Muscle of leg (tissue), 16 donors: ENCODE measurements around the gene CIPC. TPM values are rescaled to one million over a fixed set of nuclear protein-coding genes. Genes with fewer than 3 reads are reported as not detected.

Experiments
- DNase-seq: peaks from one replicate; pipeline ENCODE4 v3.0.0; 2013
- H3K27ac ChIP-seq: one replicate; pipeline ENCODE4 v1.5.1; 2013; ENCODE audit warnings: mild to moderate bottlenecking, low read length, control low read depth
- H3K27me3 ChIP-seq: one replicate; pipeline ENCODE4 v1.6.1; 2013; ENCODE audit warnings: low read length; ENCODE audit not compliant: control insufficient read depth, insufficient read depth
- H3K36me3 ChIP-seq: one replicate; pipeline ENCODE4 v1.6.1; 2013; ENCODE audit warnings: low read length; ENCODE audit not compliant: control insufficient read depth, insufficient read depth
- H3K4me1 ChIP-seq: one replicate; pipeline ENCODE4 v1.6.1; 2013; ENCODE audit warnings: low read length; ENCODE audit not compliant: control insufficient read depth, insufficient read depth
- H3K4me3 ChIP-seq: one replicate; pipeline ENCODE4 v1.5.1; 2013; ENCODE audit warnings: low read length, control low read depth
- H3K9me3 ChIP-seq: replicated peaks from 2 replicates; pipeline ENCODE4 v1.6.1; 2013; ENCODE audit warnings: low read depth, low read length; ENCODE audit not compliant: control insufficient read depth
- WGBS: methylation state at CpG from one replicate; pipeline ENCODE4 v1.1.5; 2013; ENCODE audit warnings: missing lambda C conversion rate; ENCODE audit not compliant: insufficient coverage; 5-methylcytosine and 5-hydroxymethylcytosine counted together
- long read RNA-seq, 11 donors: transcript quantifications; one replicate each; lab custom pipeline, GENCODE V29; 2026
- polyA plus RNA-seq, 8 donors: library from polyadenylated mRNA; unstranded; fragments of 120-200 nt; gene quantifications; one replicate each; pipeline versions ENCODE4 v1.2.1 to v1.2.3, GENCODE V29; 2013; ENCODE audit warnings: inconsistent platforms in 1 of 8, low replicate concordance in 1 of 8; ENCODE audit not compliant: insufficient read length in 8 of 8, insufficient read depth in 1 of 8
- total RNA-seq: library from RNA; stranded (reverse); fragments of 120-200 nt; gene quantifications from one replicate; pipeline ENCODE4 v1.2.4, GENCODE V29; 2013

The CIPC gene, protein sequence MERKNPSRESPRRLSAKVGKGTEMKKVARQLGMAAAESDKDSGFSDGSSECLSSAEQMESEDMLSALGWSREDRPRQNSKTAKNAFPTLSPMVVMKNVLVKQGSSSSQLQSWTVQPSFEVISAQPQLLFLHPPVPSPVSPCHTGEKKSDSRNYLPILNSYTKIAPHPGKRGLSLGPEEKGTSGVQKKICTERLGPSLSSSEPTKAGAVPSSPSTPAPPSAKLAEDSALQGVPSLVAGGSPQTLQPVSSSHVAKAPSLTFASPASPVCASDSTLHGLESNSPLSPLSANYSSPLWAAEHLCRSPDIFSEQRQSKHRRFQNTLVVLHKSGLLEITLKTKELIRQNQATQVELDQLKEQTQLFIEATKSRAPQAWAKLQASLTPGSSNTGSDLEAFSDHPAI
- total RNA-seq, result 18.9 TPM
- polyA plus RNA-seq, result 10 to 100 TPM; 13.0 to 18.7 (median 15.7) TPM
- long read RNA-seq, donor 1, full-length matches to known transcripts, result 3 of 3 reads
- long read RNA-seq, donor 1, partial matches to known transcripts, result 0 of 3 reads
- long read RNA-seq, donor 1, other reads (novel, unspliced or antisense), result 0 of 3 reads
- long read RNA-seq, donor 2, result 0 reads
- long read RNA-seq, donor 3, full-length matches to known transcripts, result 3 of 3 reads
- long read RNA-seq, donor 3, partial matches to known transcripts, result 0 of 3 reads
- long read RNA-seq, donor 3, other reads (novel, unspliced or antisense), result 0 of 3 reads
- long read RNA-seq, donor 4, full-length matches to known transcripts, result 3 of 3 reads
- long read RNA-seq, donor 4, partial matches to known transcripts, result 0 of 3 reads
- long read RNA-seq, donor 4, other reads (novel, unspliced or antisense), result 0 of 3 reads
- long read RNA-seq, donor 5, full-length matches to known transcripts, result 11 of 11 reads
- long read RNA-seq, donor 5, partial matches to known transcripts, result 0 of 11 reads
- long read RNA-seq, donor 5, other reads (novel, unspliced or antisense), result 0 of 11 reads
- long read RNA-seq, donor 6, full-length matches to known transcripts, result 5 of 25 reads
- long read RNA-seq, donor 6, partial matches to known transcripts, result 20 of 25 reads
- long read RNA-seq, donor 6, other reads (novel, unspliced or antisense), result 0 of 25 reads
- long read RNA-seq, donor 7, full-length matches to known transcripts, result 5 of 5 reads
- long read RNA-seq, donor 7, partial matches to known transcripts, result 0 of 5 reads
- long read RNA-seq, donor 7, other reads (novel, unspliced or antisense), result 0 of 5 reads
- long read RNA-seq, donor 8, full-length matches to known transcripts, result 3 of 3 reads
- long read RNA-seq, donor 8, partial matches to known transcripts, result 0 of 3 reads
- long read RNA-seq, donor 8, other reads (novel, unspliced or antisense), result 0 of 3 reads
- long read RNA-seq, donor 9, full-length matches to known transcripts, result 4 of 4 reads
- long read RNA-seq, donor 9, partial matches to known transcripts, result 0 of 4 reads
- long read RNA-seq, donor 9, other reads (novel, unspliced or antisense), result 0 of 4 reads
- long read RNA-seq, donor 10, full-length matches to known transcripts, result 9 of 9 reads
- long read RNA-seq, donor 10, partial matches to known transcripts, result 0 of 9 reads
- long read RNA-seq, donor 10, other reads (novel, unspliced or antisense), result 0 of 9 reads
- long read RNA-seq, donor 11, full-length matches to known transcripts, result 2 of 2 reads
- long read RNA-seq, donor 11, partial matches to known transcripts, result 0 of 2 reads
- long read RNA-seq, donor 11, other reads (novel, unspliced or antisense), result 0 of 2 reads

DNA sequence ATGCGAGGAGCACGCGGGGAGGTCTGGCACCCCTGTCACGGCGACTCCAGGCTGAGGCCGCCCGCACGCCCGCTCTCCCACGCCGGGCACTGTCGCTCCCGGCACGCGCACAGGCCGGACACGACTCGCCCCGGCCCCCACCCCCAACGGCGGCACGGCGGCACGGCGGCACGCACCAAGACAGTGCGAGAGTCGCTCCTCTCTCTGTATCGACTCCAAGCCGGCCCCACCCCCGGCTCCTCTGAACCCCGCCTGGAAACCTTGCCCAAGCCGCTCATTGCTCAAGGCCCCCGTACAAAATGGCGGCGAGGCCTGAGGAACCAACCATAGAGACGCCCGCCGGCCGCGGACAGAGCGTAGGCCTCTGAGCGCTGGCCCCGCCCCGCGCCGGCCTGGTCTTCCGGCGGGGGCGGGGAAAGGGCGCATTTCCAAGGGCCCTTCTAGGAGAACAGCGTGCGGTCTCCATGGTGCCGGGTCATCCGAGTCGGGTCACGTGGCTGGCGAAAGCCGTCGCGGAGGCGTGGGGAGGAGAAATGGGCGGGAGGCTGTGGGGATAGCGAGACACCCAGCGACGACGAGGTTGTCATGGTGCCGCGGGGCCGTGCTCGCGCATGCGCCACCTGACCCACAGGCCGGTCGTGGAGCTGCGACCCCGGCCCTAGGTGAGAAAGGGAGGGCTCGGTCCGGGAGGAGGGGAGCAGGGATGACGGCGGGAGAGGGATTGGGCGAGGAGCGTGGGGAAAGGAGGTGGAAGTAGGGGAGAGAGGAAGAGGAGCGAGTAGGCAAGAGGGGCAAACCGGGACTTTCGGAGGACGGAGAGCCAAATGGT lies at the start of gene CIPC:
TSS of gene CIPC (plus strand) at position 559 of the 829 bp plus-strand sequence. CDS start 7,451 bp downstream, outside the sequence.
- under 1% methylated on average over 73 of the region's 87 CpGs for WGBS
- Histone ChIP-seq H3K4me1 (peaks cover 21% of the 10 kb centered on the region), H3K27ac (peak within 1 kb of the TSS; percentile 96), H3K27me3 (no peaks in the 10 kb centered on the region), H3K4me3 (peak within 1 kb of the TSS; percentile 94), H3K36me3 (no peaks in the 10 kb centered on the region), H3K9me3 (no peaks in the 10 kb centered on the region)
- DNase-seq, result peak; percentile 100

DNA sequence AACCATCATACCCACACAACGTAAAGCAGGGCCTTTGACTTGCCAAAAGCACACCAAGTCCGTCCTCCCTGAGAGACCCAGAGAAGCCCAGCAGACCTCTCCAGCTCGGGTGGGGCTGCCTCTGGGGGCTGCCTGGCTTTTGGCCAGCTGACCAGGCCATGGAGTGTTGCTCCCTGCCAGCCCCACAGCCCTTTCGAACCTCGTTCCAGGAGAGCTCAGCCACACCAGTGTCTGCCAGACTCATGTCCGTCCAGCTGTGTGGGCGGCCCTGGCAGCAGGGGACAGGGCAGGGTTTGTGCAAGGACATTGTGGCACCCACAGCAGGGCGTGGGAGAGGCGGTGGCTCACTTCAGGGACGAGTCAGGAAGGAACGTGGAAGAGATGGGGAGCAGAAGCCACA lies 46.9 kb upstream of the CIPC start:
- peak; percentile 81 for DNase-seq
- H3K4me3 ChIP-seq, result no peak overlapping the region
- H3K9me3 ChIP-seq, result peaks cover 3% of the 10 kb centered on the region
- peak overlapping the region; percentile 45 for H3K27ac ChIP-seq
- WGBS, result 33% methylated on average over 11 of the region's 11 CpGs
- H3K27me3 ChIP-seq, result peaks cover 2% of the 10 kb centered on the region
- H3K36me3 ChIP-seq, result no peaks in the 10 kb centered on the region
- peaks cover 32% of the 10 kb centered on the region for H3K4me1 ChIP-seq

- peak overlapping the region; percentile 62 for H3K27ac ChIP-seq
- H3K36me3 ChIP-seq, result no peaks in the 10 kb centered on the region
- peaks cover 5% of the 10 kb centered on the region for H3K9me3 ChIP-seq
- peak; percentile 39 for DNase-seq
- 96% methylated on average over 6 of the region's 8 CpGs for WGBS
- H3K4me3 ChIP-seq, result no peak overlapping the region
- H3K4me1 ChIP-seq, result peaks cover 29% of the 10 kb centered on the region
- peaks cover 2% of the 10 kb centered on the region for H3K27me3 ChIP-seq
Measured at GRCh38 chr14:77052281-77053044, 45.6 kb upstream of the CIPC start.

DNA sequence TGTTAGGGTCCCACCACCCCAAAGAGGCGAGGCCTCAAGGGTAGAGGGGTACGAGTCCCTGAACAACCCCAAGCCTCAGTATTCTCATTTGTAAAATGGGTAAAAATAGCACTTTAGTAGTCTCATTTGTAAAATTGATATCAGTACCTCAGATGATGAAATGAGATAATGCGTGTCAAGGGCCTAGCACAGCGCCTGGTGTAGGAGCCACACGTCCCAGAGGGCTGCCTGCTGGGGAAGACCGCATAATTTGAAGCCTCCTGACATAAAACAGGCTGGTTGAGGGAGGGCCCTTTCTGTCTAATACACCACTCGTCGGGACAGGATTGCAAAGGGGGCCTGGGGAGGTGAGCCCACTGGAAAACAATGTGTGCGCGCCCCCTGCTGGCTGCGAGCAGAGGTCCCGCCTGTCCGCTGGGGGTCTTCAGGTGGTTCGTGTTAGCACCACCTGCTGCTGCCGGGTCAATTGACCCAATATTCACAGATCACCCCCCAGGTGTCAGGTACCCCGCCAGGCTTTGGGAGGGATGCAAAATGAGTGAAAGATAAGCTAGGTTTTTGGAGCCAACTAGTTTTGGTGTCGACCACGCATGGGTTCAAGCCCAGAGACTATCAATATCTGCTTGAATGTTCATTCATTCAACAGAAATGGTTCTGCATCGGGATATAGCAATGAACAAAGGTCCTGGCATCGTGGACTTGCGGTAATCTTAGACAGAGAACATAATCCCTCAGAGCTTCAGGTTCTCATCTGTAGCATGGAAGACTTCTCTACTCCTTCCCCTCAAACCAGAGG lies 44.8 kb upstream of the CIPC start:
- Histone ChIP-seq H3K27me3 (peaks cover 2% of the 10 kb centered on the region), H3K27ac (peak overlapping the region; percentile 62), H3K9me3 (peaks cover 5% of the 10 kb centered on the region), H3K36me3 (no peaks in the 10 kb centered on the region), H3K4me3 (no peak overlapping the region), H3K4me1 (peaks cover 29% of the 10 kb centered on the region)
- 30% methylated on average over 13 of the region's 21 CpGs for WGBS
- DNase-seq, result peak; percentile 83

DNA sequence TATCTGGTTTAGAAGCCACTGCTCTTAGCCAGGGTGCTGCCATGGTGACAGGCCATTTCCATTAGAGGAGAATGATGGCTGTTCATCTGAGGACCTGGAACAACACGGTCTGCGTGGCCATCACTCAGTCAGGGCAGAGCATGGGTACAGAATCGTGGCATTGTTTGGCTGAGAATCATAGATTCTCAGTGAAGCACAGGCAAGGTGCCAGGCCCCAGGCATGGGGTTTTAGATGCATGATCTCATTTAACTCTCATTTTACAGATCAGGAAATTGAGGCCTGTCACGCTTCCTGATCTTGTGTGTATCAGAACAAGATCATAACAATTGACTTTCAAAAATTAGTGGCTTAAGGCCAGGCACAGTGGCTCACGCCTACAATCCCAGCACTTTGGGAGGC lies 42.8 kb upstream of the CIPC start:
- 77% methylated on average over 4 of the region's 5 CpGs for WGBS
- H3K4me3 ChIP-seq, result no peak overlapping the region
- H3K9me3 ChIP-seq, result peaks cover 5% of the 10 kb centered on the region
- no peak overlapping the region for H3K27ac ChIP-seq
- peak; percentile 6 for DNase-seq
- H3K4me1 ChIP-seq, result peaks cover 43% of the 10 kb centered on the region
- H3K36me3 ChIP-seq, result no peaks in the 10 kb centered on the region
- peaks cover 2% of the 10 kb centered on the region for H3K27me3 ChIP-seq

GRCh38 chr14:77055981-77056380 lies 42.1 kb upstream of the CIPC start:
- 51% methylated on average over 2 of the region's 3 CpGs for WGBS

DNA sequence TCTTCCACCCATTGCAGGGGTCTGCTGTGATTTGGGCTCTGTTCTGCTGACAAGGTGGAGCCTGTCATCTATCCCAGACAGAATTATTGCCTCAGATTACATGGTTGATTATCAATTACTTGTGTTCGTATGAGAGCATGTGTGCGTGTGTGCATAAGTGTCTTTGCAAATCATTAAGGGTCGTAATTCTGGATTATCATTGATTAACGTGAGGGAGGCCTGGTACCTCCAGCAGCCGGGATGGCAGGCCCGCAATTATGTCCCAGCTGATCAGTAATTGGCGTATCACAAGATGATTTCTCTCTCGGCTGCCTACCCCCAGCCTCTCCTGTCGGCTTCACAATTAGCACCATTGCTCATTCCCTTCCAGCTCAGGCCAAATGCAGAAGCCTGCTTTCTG lies 39.9 kb upstream of the CIPC start:
- H3K4me1 ChIP-seq, result peaks cover 20% of the 10 kb centered on the region
- no peaks in the 10 kb centered on the region for H3K36me3 ChIP-seq
- peaks cover 5% of the 10 kb centered on the region for H3K9me3 ChIP-seq
- no peak overlapping the region for H3K4me3 ChIP-seq
- no peak overlapping the region for H3K27ac ChIP-seq
- no peak for DNase-seq
- peaks cover 2% of the 10 kb centered on the region for H3K27me3 ChIP-seq
- 73% methylated on average over 9 of the region's 9 CpGs for WGBS

More at GRCh38 chr14:77055981-77056380, 42.1 kb upstream of the CIPC start:
- peak; percentile 25 for DNase-seq
- peaks cover 5% of the 10 kb centered on the region for H3K9me3 ChIP-seq
- no peak overlapping the region for H3K4me3 ChIP-seq
- H3K4me1 ChIP-seq, result peaks cover 37% of the 10 kb centered on the region
- no peak overlapping the region for H3K27ac ChIP-seq
- no peaks in the 10 kb centered on the region for H3K36me3 ChIP-seq
- peaks cover 2% of the 10 kb centered on the region for H3K27me3 ChIP-seq
